OCI-LY7 (cell line): ENCODE measurements around the gene MKS1. TPM values are rescaled to one million over a fixed set of nuclear protein-coding genes. Genes with fewer than 3 reads are reported as not detected.

ENCODE experiments used
- BruUV-seq: library from RNA; stranded (reverse); fragments of 400-500 nt; replicated peaks from 2 replicates; lab custom pipeline; 2021; lab: Mats Ljungman, UMichigan
- CTCF ChIA-PET: fragments of 300-600 bp; sonication (Branson Sonifier 250); formaldehyde crosslinking; loops from one replicate; lab custom pipeline; 2022; ENCODE audit warnings: antibody characterized with exemption; ENCODE audit not compliant: unreplicated experiment; lab: Charles Lee
- POLR2A ChIA-PET: fragments of 300-600 bp; sonication (Branson Sonifier 250); formaldehyde crosslinking; loops from one replicate; lab custom pipeline; 2022; ENCODE audit warnings: antibody characterized with exemption; lab: Charles Lee
- DNase-seq: peaks from one replicate; pipeline ENCODE4 v3.0.0-alpha.2; 2015; ENCODE audit warnings: low spot score
- H2AFZ ChIP-seq: fragments of 200-600 bp; sonication (generic), shearing (Covaris generic); 2 replicates; pipeline ENCODE4 v1.6.1; 2014; ENCODE audit warnings: mild to moderate bottlenecking, antibody characterized with exemption, low read length, moderate library complexity
- H3K27ac ChIP-seq: fragments of 200-600 bp; sonication (generic); 2 replicates; pipeline ENCODE4 v1.5.1; 2014; ENCODE audit warnings: mixed run types, low read depth, mild to moderate bottlenecking, moderate library complexity, low read length, inconsistent platforms; ENCODE audit not compliant: poor library complexity, severe bottlenecking
- H3K36me3 ChIP-seq: fragments of 200-600 bp; sonication (generic); 2 replicates; pipeline ENCODE4 v1.6.1; 2014; ENCODE audit warnings: mild to moderate bottlenecking, antibody characterized with exemption, low read length, moderate library complexity, mixed read lengths; ENCODE audit not compliant: insufficient read depth
- H3K4me1 ChIP-seq: fragments of 200-600 bp; sonication (generic); 2 replicates; pipeline ENCODE4 v1.5.1; 2014; ENCODE audit warnings: mild to moderate bottlenecking, low read length; ENCODE audit not compliant: insufficient read depth, poor library complexity, severe bottlenecking
- H3K4me2 ChIP-seq: fragments of 200-600 bp; sonication (generic); 2 replicates; pipeline ENCODE4 v1.6.1; 2014; ENCODE audit warnings: mild to moderate bottlenecking, low read length
- H3K4me3 ChIP-seq: fragments of 200-600 bp; sonication (generic); 2 replicates; pipeline ENCODE4 v1.5.1; 2014; ENCODE audit warnings: mild to moderate bottlenecking, low read depth, low read length; ENCODE audit not compliant: poor library complexity, severe bottlenecking
- H3K79me2 ChIP-seq: fragments of 200-600 bp; sonication (generic); 2 replicates; pipeline ENCODE4 v1.6.1; 2016; ENCODE audit warnings: low read depth, mild to moderate bottlenecking, low read length, moderate library complexity, mixed read lengths; ENCODE audit not compliant: insufficient read depth
- H3K9me2 ChIP-seq: fragments of 200-600 bp; sonication (generic); 2 replicates; pipeline ENCODE4 v1.6.1; 2016; ENCODE audit warnings: mild to moderate bottlenecking, low read length, mixed read lengths; ENCODE audit not compliant: insufficient read depth
- H3K9me3 ChIP-seq: fragments of 200-600 bp; sonication (generic); 2 replicates; pipeline ENCODE4 v1.6.1; 2014; ENCODE audit warnings: mild to moderate bottlenecking, mixed run types, low read length, mixed read lengths
- H4K20me1 ChIP-seq: fragments of 200-600 bp; sonication (generic); 2 replicates; pipeline ENCODE4 v1.6.1; 2014; ENCODE audit warnings: mild to moderate bottlenecking, antibody characterized with exemption, low read length, moderate library complexity, mixed read lengths; ENCODE audit not compliant: insufficient read depth
- EZH2phosphoT487 ChIP-seq: fragments of 200-600 bp; sonication (generic); IDR thresholded peaks from 2 replicates; pipeline ENCODE4 v1.6.1; 2018; ENCODE audit warnings: low read depth, borderline replicate concordance, mild to moderate bottlenecking, mixed run types, antibody characterized with exemption, low read length, moderate library complexity, mixed read lengths
- intact Hi-C: fragments of 100-400 bp; cut with micrococcal nuclease; formaldehyde crosslinking; loops from one replicate; pipeline ENCODE4 v1.10.0; 2022; ENCODE audit not compliant: unreplicated experiment
- total RNA-seq, 2 experiments: library from RNA; depleted of rRNA in 1 of 2; stranded (reverse); fragments of >200 nt in 1 of 2; shearing (Covaris generic) in 1 of 2; gene quantifications; 2 replicates each; pipeline ENCODE4 v1.2.3, GENCODE V29; 2014 to 2022
- TF ChIP-seq, protein P1 (sequence below): fragments of 200-600 bp; sonication (generic); conservative IDR thresholded peaks from 2 replicates; pipeline ENCODE4 v1.5.1; 2014; ENCODE audit warnings: mild to moderate bottlenecking, antibody characterized with exemption, low read length, moderate library complexity, mixed read lengths

The MKS1 gene
- total RNA-seq, 2 experiments from 2014 or later: 0.69 to 26.9 TPM

GRCh38 chr17:58233543-58233942 is 14.5 kb upstream of the MKS1 start:
- H3K79me2 ChIP-seq: no peaks in the 10 kb centered on the region
- no TSS peak for BruUV-seq
- DNase-seq: no peak
- TF ChIP-seq EZH2phosphoT487: no peak
- TF ChIP-seq, protein P1, sequence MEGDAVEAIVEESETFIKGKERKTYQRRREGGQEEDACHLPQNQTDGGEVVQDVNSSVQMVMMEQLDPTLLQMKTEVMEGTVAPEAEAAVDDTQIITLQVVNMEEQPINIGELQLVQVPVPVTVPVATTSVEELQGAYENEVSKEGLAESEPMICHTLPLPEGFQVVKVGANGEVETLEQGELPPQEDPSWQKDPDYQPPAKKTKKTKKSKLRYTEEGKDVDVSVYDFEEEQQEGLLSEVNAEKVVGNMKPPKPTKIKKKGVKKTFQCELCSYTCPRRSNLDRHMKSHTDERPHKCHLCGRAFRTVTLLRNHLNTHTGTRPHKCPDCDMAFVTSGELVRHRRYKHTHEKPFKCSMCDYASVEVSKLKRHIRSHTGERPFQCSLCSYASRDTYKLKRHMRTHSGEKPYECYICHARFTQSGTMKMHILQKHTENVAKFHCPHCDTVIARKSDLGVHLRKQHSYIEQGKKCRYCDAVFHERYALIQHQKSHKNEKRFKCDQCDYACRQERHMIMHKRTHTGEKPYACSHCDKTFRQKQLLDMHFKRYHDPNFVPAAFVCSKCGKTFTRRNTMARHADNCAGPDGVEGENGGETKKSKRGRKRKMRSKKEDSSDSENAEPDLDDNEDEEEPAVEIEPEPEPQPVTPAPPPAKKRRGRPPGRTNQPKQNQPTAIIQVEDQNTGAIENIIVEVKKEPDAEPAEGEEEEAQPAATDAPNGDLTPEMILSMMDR: no peak
- no peaks in the 10 kb centered on the region for H3K4me1 ChIP-seq
- H3K9me2 ChIP-seq: no peaks in the 10 kb centered on the region
- CTCF ChIA-PET: no interaction called here
- no peak overlapping the region for H2AFZ ChIP-seq
- intact Hi-C loops: no loop called here
- POLR2A ChIA-PET: no interaction called here
- no peak overlapping the region for H3K27ac ChIP-seq
- no peaks in the 10 kb centered on the region for H3K36me3 ChIP-seq
- H3K4me2 ChIP-seq: no peak overlapping the region
- no peak overlapping the region for H3K4me3 ChIP-seq
- H3K9me3 ChIP-seq: no peaks in the 10 kb centered on the region
- no peaks in the 10 kb centered on the region for H4K20me1 ChIP-seq

DNA sequence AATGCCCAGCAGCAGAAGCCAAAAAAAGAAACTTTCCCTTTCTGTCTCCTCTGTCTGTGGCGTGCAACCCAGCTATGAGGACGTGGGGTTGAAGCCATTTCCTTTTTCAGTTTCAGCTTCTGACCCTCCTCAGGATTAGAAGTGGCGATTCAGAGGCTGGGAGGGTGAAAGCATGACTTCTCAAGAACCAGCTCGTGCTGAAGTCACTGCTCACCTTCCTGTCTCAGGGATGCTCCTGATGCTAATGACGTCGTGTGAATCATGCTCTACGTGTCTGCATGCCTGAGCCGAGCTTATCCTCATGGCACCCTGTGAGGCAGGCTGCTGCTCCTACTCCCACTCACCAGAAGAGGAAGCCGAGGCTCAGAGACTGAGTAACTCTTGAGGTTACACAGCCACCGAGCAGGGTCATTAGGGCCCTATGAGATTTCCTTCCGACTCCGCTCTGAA is 13.7 kb upstream of the MKS1 start:
- no peaks in the 10 kb centered on the region for H3K9me3 ChIP-seq
- no peak overlapping the region for H3K27ac ChIP-seq
- no peaks in the 10 kb centered on the region for H4K20me1 ChIP-seq
- H3K4me1 ChIP-seq: no peaks in the 10 kb centered on the region
- CTCF ChIA-PET: no interaction called here
- H3K4me3 ChIP-seq: no peak overlapping the region
- H3K79me2 ChIP-seq: no peaks in the 10 kb centered on the region
- H2AFZ ChIP-seq: no peak overlapping the region
- H3K36me3 ChIP-seq: no peaks in the 10 kb centered on the region
- DNase-seq: no peak
- no peaks in the 10 kb centered on the region for H3K9me2 ChIP-seq
- no peak overlapping the region for H3K4me2 ChIP-seq
- no peak for TF ChIP-seq EZH2phosphoT487
- TF ChIP-seq, protein P1: no peak
- no TSS peak for BruUV-seq
- POLR2A ChIA-PET: interaction anchor here (0.6 kb wide), 1 partner anchor 827 kb away, joined by 3 read pairs; no protein-coding TSS in a partner anchor
- intact Hi-C loops: no loop called here

- Histone ChIP-seq H3K79me2 (no peaks in the 10 kb centered on the region), H3K4me1 (no peaks in the 10 kb centered on the region), H3K9me3 (no peaks in the 10 kb centered on the region), H3K36me3 (no peaks in the 10 kb centered on the region), H3K27ac (no peak overlapping the region), H3K9me2 (no peaks in the 10 kb centered on the region), H3K4me2 (no peak overlapping the region), H4K20me1 (no peaks in the 10 kb centered on the region), H3K4me3 (no peak overlapping the region), H2AFZ (no peak overlapping the region)
- intact Hi-C loops: no loop called here
- no TSS peak for BruUV-seq
- ChIA-PET CTCF (no interaction called here), POLR2A (no interaction called here)
- DNase-seq: no peak
- no peak for TF ChIP-seq EZH2phosphoT487
- TF ChIP-seq, protein P1: no peak
Measured at GRCh38 chr17:58231641-58232040, 12.6 kb upstream of the MKS1 start.
